Left forelimb (tissue), 1 donor: ENCODE measurements around the gene WDR31.

Source experiments
- DNase-seq: peaks from one replicate; pipeline ENCODE4 v3.0.0-alpha.2; 2018; ENCODE audit warnings: low spot score

The WDR31 gene

DNA sequence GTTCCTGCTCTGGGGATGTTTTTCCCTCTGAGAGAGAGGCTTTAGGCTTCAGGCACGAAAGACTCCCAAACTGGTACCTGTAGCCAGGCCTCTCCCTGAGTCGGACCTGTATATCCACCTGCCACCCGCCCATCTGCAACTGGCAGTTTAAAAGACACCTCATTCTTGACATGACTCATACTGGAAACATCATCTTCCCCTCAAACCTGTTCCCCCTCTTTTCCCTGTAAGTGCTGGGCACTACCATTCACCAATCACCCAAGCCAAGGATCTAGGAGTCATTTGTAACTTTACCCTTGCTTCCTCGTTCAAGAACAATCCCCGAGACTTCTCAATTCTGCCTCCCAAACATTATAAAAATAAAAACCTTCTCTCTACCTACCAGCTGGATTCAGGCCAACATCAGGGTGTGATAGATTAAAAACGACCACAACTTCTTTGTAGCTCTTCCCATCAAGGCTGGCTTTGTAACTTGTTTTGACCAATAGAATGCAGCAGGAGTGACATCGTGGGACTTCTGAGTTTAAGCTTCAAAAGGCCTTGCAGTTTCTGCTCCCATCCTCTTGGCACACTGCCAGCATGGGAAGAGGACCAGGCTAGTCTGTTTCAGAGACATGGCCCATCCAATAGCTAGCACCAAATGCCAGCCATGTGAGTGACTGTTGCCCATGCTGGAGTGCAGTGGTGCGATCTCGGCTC is 1.8 kb upstream of the WDR31 start:
- DNase-seq: no peak

DNA sequence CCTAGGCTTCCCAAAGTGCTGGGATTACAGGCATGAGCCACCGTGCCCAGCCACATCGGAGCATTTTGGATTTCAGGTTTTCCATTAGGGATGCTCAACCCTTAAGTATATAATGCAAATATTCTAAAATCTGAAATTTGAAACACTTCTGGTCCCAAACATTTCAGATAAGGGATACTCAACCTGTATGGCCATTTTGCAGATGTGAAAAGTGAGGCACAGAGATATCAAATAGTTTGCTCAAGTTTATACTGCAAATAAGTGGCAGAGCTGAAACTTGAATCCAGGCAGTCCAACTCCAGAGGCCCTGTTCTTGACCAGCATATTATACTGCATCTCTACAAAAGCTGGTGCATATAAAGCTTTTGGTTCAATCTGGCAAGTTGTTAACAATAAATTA is 2.4 kb downstream of the WDR31 start:
- DNase-seq: no peak

DNA sequence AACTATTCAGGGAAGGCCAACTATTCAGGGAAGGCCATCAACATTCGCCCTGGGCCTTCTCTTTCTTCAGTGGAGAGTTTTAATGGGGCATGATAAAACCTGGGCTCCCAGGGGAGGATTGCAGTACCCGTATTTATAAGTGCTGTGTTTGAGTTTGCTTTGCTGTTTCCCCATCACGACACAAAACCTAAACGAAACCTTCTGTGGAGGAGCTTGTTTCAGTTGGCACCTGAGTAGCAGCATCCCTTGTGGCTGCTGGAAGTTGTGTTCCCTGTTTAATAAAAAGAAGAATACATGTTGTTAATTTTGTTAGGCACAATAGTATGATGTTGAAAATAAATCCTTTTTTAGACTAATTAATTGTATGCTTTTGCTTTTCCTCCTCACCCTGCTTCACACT is 8.3 kb downstream of the WDR31 start:
- DNase-seq: no peak

DNA sequence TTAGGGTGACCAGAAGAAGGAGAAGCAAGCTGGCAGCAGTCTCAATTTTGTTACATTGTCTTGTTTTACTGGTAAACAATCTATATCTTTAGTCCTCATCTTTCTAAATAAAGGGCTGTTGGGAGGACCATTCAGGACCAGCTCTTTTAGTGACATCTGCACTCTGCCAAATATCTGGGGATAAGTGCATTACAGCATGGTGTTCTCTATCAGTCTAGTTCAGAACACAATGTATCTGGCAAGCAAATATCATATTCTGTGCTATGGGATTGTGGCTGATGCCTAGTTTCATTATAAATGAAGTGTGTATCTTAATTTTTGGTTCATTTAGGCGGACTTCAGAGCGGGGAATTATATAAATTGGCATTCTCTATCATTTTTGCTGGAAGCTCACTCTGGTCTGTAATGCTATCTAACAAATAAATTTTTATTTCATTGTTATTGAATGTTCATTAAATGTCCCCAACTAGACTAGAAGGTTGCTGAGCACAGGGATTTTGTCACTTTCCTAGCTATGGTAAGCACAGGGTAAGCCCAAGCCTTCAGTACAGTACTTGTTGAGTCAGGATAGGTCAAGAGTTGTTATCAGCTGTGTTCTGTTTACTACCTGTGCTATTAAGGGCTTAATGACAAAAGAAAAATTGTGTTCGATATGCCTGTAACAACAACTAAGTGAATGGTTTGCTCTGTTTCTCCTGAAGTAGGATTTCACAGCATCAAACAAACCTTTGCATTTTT is 11.9 kb downstream of the WDR31 start:
- DNase-seq: no peak

DNA sequence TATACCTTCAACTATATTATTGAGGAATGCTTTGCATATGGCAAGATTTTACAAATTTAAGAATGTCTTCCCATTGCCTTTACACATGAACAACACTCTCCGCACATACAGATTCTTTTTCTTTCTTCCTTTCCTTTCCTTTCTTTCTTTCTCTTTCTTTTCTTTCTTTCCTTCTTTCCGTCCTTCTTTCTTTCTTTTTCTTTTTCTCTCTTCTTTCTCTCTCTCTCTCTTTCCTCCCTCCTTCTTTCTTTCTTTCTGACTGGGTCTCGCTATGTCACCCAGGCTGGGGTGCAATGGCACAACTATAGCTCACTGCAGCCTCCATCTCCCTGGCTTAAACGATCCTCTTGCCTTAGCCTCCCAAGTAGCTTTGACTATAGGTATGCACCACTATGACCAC is 13.8 kb downstream of the WDR31 start:
- DNase-seq: no peak

DNA sequence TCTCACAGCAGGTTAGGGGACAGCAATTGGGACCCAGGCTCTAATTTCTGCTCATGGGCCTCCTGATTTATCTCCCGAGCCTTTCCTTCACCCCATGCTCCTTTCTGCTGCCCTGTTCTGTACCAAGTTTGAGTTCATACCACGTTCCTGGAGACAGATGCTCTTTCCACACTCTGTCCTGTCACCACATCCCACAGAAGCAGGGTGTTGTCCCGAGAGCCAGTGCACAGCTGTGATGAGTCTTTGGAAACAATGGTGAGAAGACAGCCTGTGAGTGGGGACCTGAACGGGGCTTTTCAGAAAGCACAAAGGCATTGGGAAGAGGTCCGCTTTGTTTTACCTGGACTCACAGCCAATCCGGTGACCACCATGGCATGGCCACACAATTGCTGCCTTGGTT is 17.4 kb downstream of the WDR31 start:
- DNase-seq: no peak

DNA sequence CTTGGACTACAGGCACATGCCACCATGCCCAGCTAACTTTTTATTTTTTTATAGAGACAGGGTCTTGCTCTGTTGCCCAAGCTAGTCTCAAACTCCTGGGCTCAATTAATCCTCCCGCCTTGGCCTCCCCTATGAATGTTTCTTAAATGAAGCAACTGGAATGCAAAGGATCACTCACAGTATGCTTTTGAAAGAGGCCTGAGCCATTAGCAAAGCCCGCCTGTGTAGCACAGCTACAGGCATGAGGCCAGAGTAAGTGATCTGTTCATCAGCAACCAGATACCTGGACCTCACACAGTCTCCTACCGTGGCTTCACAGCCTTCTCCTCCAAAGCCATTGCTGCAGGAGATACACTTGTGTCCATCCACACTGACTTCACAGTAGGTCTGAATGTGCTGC is 20.0 kb downstream of the WDR31 start:
- DNase-seq: no peak

DNA sequence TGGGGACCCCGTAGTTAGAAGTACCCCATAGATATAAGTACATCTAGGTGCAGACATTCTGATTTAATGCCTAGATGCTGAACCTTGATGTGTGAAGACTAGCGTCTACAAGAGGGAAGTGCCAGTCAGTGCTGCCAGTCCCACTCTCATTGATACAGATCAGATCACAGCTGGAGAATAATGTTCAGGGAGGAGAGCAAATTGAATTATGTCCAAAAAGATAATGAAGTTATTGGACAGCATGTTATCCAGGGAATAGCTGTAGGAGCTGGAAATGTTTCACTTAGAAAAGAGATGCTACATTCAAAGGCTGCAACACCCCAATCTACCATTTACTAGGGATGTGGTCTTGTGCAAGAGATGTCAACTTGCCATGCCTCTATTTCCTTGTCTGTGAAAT is 21.0 kb downstream of the WDR31 start:
- DNase-seq: no peak

DNA sequence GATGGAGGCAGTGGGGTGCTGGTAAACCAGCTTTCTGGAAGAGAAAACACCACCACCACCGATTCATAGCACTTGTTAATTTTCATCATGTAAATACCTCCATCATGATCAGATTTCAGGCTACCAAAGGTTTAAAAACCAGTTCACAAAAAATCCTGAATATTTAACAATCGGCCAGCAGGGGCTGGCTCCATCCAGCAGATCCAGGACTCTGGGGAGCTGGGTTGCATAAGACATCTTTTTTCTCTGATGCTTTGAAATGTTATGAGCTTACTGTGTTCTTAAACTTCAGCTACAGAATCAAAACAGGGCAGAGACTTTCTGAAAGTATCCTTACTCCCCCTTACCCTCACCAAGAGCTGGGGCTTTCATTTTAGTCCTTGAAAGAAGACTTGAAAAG is 22.3 kb downstream of the WDR31 start:
- no peak for DNase-seq

DNA sequence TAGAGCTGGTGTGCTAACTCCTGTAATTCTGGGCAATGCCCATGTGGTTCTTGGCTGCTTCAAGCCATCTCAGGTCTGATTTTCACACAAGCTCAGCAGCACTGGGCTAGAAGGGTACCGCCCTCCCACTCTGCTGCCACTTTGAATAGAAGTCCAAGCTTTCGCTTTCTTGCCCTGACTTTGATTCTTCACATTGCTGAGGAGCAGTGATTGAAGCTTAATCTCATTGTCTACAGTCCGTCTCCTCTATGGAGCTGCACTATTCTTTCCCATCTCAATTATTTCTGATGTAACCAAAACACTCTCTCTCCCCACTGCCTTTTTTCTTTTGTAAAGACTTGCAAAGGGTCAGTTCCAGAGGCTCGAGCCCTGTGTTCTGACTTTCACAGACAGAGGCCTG is 24.0 kb downstream of the WDR31 start:
- DNase-seq: no peak

DNA sequence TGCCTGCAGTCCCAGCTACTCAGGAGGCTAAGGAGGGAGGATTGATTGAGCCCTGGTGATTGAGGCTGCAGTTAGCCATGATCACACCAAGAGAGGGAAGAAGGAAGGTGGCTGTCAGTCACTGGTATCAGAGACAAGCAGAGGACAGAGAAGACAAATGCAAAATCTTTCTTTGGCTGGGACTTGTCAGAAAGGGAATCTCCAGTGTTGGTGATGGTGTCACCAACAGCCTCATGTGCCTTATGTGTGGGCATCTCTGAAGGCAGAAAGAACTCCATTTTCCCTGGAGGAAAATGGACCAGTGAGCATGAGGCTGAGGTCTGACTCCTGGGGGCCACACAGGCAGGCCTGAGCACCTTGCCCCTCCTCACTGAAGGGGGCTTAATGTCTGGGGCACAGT is 24.8 kb downstream of the WDR31 start:
- DNase-seq: no peak

DNA sequence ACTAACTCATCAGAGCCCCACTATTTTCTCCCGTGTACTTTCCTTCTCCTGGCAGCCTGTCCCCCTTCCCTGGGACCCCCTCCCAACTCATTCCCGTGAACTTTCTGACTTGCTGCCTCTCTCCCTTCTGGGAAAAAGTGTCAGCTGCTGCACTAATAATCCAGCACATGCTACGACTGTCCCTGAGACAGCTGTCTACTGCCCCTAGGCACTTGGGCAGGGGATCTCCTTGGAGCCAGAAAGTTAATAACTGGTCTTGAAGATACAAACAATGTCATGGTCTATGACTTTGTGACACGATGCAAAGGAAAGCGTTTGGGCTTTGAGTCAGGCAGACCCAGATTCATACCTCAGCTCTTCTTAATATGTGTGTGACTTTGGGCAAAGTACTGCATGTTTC is 26.8 kb downstream of the WDR31 start:
- DNase-seq: no peak

DNA sequence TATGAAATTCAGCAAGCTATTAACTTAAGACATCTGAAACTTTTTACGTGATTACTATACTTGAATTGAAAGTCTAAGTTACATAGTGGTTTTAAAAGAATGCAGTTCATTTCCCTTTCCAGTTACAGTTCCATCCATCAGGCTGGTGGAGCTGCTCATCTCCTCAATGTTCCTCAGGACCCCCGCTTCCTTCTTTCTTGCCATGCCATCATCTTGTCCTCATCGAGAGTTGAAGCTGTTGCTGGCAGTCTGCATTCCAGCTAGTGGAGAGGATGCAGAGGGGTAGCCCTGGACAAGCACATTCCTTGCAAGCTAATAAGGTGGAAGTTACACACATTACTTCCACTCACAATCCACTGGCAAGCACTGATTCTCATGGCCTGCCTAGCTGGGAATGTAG is 28.1 kb downstream of the WDR31 start:
- no peak for DNase-seq

DNA sequence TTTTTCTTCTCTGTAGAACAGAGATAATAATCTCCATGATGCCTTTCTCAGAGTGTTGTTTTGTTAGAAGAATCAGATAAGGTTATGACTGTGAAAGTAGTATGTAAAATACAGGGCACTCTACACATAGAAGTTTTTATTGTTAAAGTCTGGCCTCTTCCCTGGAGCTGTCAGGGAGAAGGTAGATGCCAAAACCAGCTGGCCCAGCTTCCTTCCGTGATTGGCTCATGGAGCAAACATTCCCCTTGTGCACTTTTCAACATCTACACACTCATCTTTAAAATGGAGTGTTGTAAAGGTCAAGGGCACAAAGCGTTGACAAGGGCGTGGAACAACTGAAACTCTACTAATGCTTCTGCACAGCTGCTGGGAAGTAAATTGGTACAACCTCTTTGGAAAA is 29.5 kb downstream of the WDR31 start:
- no peak for DNase-seq

DNA sequence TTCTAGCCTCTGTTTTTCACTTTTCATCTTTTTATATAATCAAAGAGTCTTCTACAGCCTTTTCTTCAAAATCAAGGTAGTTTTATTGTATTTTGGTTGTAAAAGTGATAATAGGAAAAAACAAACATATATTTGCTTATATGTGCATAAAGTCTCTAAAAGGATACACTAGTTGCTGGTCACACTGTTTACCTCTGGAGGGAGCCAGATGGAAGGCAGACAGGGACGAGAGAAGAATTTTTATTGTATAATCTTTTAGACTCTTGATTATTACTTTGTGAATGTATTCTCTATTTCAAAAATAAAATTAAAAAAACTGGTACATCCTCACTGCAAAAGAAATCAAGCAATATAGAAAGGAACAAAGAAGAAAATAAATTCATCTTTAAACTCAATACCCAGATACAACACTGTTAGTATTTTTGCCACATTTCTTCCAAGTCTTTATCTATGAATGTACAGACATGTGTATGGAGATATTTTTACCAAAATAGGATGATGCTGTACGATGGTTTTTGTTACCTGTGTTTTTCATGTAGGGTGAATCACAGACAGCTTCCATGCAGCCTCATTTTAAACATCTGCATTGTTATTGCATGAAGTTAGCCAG is 30.8 kb downstream of the WDR31 start:
- no peak for DNase-seq

DNA sequence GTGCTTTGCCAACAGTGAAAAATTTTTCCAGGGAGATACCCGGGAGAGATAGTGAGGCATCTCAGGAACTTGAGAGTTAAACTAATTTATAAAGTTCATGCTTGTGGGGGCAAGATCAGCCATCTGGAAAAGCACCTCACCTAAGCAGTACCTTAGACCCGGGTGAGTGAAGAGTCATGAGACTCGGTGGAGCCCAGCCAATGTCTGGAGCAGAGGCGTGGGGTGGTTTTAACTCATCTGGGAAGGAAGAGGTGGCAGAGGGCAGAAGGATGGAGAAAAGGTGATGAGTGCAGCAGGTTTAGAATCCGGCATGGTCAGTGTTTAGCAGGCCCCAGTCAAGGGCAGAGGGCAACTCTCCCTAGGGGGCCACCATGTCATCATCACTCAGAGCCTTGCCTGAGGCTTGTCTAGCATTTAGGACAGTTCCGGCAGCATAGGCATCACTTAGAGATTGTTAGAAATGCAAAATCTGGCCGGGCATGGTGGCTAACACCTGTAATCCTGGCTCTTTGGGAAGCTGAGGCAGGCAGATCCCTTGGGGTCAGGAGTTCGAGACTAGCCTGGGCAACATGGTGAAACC is 32.6 kb downstream of the WDR31 start:
- DNase-seq: no peak

DNA sequence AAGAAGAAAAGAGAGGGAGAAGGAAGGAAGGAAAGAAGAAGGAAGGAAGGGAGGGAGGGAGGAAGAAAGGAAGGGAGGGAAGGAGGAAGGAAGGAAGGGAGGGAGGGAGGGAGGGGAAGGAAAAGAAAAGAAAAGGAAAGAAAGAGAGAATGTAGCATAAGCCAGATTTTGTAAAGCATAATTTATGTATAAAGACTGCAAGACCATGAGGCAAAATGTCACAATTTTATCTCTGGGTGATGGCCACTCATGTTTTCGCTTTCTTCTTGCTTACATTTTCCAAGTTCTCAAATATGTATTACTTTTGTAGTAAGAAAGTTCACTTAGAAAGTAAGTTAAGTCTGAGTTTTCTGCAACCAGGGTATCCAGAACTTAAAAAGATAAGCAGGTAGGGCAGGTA is 33.5 kb downstream of the WDR31 start:
- DNase-seq: no peak

DNA sequence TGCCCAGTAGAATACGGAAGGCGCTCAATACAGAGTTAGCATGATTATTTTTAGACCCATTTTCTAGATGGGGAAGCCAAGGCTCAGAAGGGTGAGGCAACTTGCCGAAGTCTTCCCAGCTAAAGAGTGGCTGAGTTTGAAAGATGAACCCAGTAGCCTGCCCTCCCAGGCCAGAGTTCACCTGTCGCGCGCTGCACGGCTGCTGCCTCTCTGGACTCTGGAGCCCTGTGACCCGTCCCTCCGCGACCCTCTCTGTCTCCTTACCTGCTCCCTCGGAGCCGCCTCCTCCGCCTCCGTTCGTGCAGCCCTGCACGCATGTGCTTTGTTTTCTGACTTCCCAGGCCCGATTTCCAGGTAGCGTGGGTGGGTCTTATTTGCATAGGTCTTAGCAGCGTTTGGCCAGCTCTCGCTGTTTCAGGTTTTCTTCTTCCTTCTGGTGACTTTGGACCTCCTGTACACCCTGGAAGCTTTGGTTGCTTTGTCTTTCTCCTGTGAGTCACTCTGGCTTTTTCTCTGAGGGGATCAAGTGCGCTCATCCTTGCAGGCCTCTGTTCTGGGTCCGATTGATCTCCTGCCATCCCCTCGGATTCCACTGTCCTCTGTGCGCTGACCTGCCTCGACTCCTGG is 37.2 kb downstream of the WDR31 start, which contains the start of gene RNF183:
RNF183 (minus strand) TSS at position 585 of the 627 bp plus-strand sequence. CDS start 5,192 bp downstream, outside the sequence.
- no peak for DNase-seq

DNA sequence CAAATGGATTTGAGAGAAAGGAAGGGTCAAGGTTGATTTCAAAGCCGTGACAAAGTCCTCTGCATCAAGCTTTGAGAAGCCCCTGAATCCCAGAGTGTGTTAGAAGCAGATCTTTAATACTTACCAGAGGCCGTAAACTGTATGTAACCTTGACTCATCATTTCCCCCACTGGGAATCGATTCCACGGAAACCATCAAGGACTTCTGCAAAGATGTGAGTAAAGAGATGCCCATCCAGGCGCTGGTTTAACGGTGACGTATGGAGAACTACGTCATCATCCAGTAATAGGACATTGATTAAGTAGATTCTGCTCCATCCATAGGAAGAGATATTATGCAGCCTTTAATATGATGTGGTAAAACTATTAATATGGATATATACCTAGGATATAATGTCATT is 38.5 kb downstream of the WDR31 start:
- DNase-seq: no peak

DNA sequence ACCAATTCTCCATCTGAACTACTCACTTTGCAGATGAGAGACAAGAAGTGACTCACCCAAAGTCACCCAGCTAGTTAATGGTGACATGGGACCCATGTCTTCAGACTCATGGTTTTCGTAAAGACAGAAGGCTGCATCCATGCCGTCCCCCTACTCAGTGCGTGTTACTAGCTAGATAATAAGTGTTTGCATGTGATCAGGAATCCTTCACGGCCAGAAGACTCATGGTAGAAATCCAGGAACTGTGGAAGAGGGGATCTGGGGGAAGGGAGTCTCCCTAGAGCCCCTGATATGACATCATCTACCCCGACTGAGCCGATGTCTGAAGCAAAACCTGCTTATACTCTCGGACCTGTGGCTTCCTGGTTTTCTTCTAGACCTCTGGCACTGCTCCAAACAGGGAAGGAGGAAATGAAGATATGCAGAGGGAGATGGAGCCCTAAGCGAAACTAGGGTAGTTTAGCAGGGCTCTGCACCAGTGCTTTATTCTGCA is 40.2 kb downstream of the WDR31 start:
- no peak for DNase-seq

DNA sequence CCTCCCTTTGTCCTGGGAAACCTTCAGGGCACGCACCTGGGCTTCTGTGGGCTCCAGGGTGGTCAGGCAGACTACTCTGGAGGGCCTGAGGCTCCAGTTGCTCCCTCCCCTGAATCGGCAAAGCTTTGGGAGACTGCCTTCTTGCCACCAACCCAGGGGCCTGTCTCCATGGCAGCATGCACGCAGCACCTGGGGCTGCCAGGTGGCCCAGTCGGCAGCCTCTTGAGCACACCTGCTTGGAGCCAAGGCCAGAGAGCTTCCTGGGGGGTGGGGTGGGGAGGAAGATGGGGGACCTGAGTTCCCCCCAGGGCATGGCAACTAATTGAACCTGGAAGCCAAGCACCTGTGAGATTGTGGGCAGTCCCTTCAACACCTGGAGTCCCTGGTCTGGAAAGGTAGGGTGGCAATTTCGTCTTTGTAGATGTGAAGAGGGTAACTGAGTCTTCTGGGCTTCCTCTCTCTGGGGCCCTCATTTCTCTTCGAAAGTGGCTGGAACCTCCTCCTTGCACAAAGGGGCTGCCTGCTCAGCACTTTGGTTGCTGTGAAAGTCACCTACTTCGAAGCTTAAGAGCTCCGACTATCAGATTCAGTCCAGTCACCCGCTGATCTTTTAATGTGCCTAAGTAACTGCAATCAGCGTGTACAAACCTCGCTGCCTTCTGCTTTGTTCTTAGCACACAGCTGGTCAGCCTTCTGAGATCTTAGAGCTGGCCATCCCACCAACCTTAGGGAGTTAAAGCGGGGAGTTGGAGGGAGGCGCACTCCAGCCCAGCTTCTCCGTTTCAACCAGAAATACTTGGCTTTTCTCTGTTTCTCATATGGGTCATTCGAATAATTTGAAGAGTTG is 40.9 kb downstream of the WDR31 start:
- no peak for DNase-seq
